ENCODE measurements around the gene ERBB3. TPM values are rescaled to one million over a fixed set of nuclear protein-coding genes. Genes with fewer than 3 reads are reported as not detected.
"Not testable (repeated sequence)": the region's sequence is repeated elsewhere in the genome, so short reads cannot be mapped to it uniquely, and the experiment has no call there.

The ERBB3 gene
- 1 to 10 TPM; 2.3 to 2.5 TPM for total RNA-seq

GRCh38 chr12:56079723-56080555 is at the start of gene ERBB3:
ERBB3 (plus strand) TSS chr12:56080165; CDS start chr12:56080301, 136 bp downstream.
- ChIA-PET POLR2A (interaction anchor here (0.6 to 4.5 kb wide), 5 partner anchors 16 to 384 kb away, joined by 3 to 36 read pairs (median 3); partner anchors contain the start of genes PA2G4 and RPL41), CTCF (interaction anchor here (0.7 to 7.3 kb wide), 12 partner anchors 10 to 106 kb away, joined by 3 to 60 read pairs (median 4); partner anchors contain the start of genes ESYT1, PA2G4, RAB5B and ZC3H10)
- no peaks in the 10 kb centered on the region for H3K9me3 Mint-ChIP-seq
- H3K27ac Mint-ChIP-seq: no peak within 1 kb of the TSS
- no peaks in the 10 kb centered on the region for H3K36me3 Mint-ChIP-seq (ENCODE audit: low read depth)
- peak within 1 kb of the TSS; percentile 74 for H3K4me3 Mint-ChIP-seq
- peaks cover 33% of the 10 kb centered on the region for H3K27me3 Mint-ChIP-seq
- DNase-seq: peak; percentile 73
- H3K4me1 Mint-ChIP-seq: peaks cover 15% of the 10 kb centered on the region

GRCh38 chr12:56031987-56032386 is 48.0 kb upstream of the ERBB3 start:
- peaks cover 51% of the 10 kb centered on the region for H3K4me1 Mint-ChIP-seq
- DNase-seq: no peak
- H3K27me3 Mint-ChIP-seq: no peaks in the 10 kb centered on the region
- ChIA-PET POLR2A (interaction anchor here (0.5 to 1.0 kb wide), 3 partner anchors 10 to 78 kb away, joined by 3 to 4 read pairs (median 3); no protein-coding TSS in a partner anchor), CTCF (interaction anchor here (1.8 kb wide), 1 partner anchor 34 kb away, joined by 4 read pairs; the partner anchor contains the start of gene SUOX)
- no peaks in the 10 kb centered on the region for H3K9me3 Mint-ChIP-seq
- peak overlapping the region; percentile 9 for H3K27ac Mint-ChIP-seq
- H3K36me3 Mint-ChIP-seq (ENCODE audit: low read depth): peaks cover 73% of the 10 kb centered on the region
- no peak overlapping the region for H3K4me3 Mint-ChIP-seq

GRCh38 chr12:56034586-56035332 is 45.2 kb upstream of the ERBB3 start:
- POLR2A ChIA-PET: no interaction called here
- no peak for DNase-seq
- Mint-ChIP-seq H3K4me3 (no peak overlapping the region), H3K27me3 (no peaks in the 10 kb centered on the region), H3K27ac (no peak overlapping the region), H3K9me3 (no peaks in the 10 kb centered on the region), H3K36me3 (ENCODE audit: low read depth) (peaks cover 61% of the 10 kb centered on the region), H3K4me1 (peaks cover 48% of the 10 kb centered on the region)
- CTCF ChIA-PET: interaction anchor here (2.3 kb wide), 1 partner anchor 39 kb away, joined by 8 read pairs; no protein-coding TSS in a partner anchor

GRCh38 chr12:56037161-56037560 is 42.8 kb upstream of the ERBB3 start:
- Mint-ChIP-seq H3K27ac (peak overlapping the region; percentile 47), H3K36me3 (ENCODE audit: low read depth) (peaks cover 50% of the 10 kb centered on the region), H3K4me1 (peaks cover 54% of the 10 kb centered on the region), H3K4me3 (no peak overlapping the region), H3K27me3 (no peaks in the 10 kb centered on the region), H3K9me3 (no peaks in the 10 kb centered on the region)
- DNase-seq: no peak
- ChIA-PET CTCF (interaction anchor here (1.4 to 5.1 kb wide), 3 partner anchors 9 to 299 kb away, joined by 5 to 61 read pairs (median 35); partner anchors contain the start of gene SUOX), POLR2A (interaction anchor here (0.6 to 2.2 kb wide), 4 partner anchors 16 to 79 kb away, joined by 3 to 10 read pairs (median 3); partner anchors contain the start of gene IKZF4)

- H3K27ac Mint-ChIP-seq: peak overlapping the region; percentile 52
- ChIA-PET POLR2A (interaction anchor here (0.6 to 2.2 kb wide), 5 partner anchors 17 to 80 kb away, joined by 3 to 10 read pairs (median 3); partner anchors contain the start of genes IKZF4 and ZC3H10), CTCF (interaction anchor here (1.4 to 5.1 kb wide), 3 partner anchors 10 to 300 kb away, joined by 5 to 61 read pairs (median 35); partner anchors contain the start of gene SUOX)
- DNase-seq: no peak
- peaks cover 50% of the 10 kb centered on the region for H3K36me3 Mint-ChIP-seq (ENCODE audit: low read depth)
- peaks cover 55% of the 10 kb centered on the region for H3K4me1 Mint-ChIP-seq
- no peaks in the 10 kb centered on the region for H3K9me3 Mint-ChIP-seq
- no peaks in the 10 kb centered on the region for H3K27me3 Mint-ChIP-seq
- H3K4me3 Mint-ChIP-seq: no peak overlapping the region
These were observed 41.8 kb upstream of the ERBB3 start for GRCh38 chr12:56038022-56038655.

GRCh38 chr12:56040151-56040550 is 39.8 kb upstream of the ERBB3 start:
- H3K9me3 Mint-ChIP-seq: no peaks in the 10 kb centered on the region
- peaks cover 58% of the 10 kb centered on the region for H3K36me3 Mint-ChIP-seq (ENCODE audit: low read depth)
- POLR2A ChIA-PET: interaction anchor here (0.7 to 3.0 kb wide), 12 partner anchors 20 to 301 kb away, joined by 3 to 11 read pairs (median 3); partner anchors contain the start of genes MYL6, PA2G4, PYM1 and RAB5B
- H3K27ac Mint-ChIP-seq: peak overlapping the region; percentile 50
- H3K4me3 Mint-ChIP-seq: peak overlapping the region; percentile 100
- H3K4me1 Mint-ChIP-seq: peaks cover 60% of the 10 kb centered on the region
- CTCF ChIA-PET: interaction anchor here (0.6 to 5.1 kb wide), 18 partner anchors 12 to 321 kb away, joined by 3 to 61 read pairs (median 4); partner anchors contain the start of genes DGKA, PA2G4, RAB5B and RNF41
- H3K27me3 Mint-ChIP-seq: no peaks in the 10 kb centered on the region
- DNase-seq: no peak

GRCh38 chr12:56040963-56041551 is 38.9 kb upstream of the ERBB3 start:
- Mint-ChIP-seq H3K4me1 (peaks cover 57% of the 10 kb centered on the region), H3K27me3 (no peaks in the 10 kb centered on the region), H3K9me3 (no peaks in the 10 kb centered on the region), H3K4me3 (peak overlapping the region; percentile 100), H3K27ac (peak overlapping the region; percentile 99), H3K36me3 (ENCODE audit: low read depth) (peaks cover 53% of the 10 kb centered on the region)
- ChIA-PET CTCF (interaction anchor here (0.6 to 5.1 kb wide), 15 partner anchors 13 to 322 kb away, joined by 3 to 61 read pairs (median 5); partner anchors contain the start of genes IKZF4, PA2G4, RAB5B and RNF41), POLR2A (interaction anchor here (0.7 to 3.0 kb wide), 13 partner anchors 12 to 302 kb away, joined by 3 to 11 read pairs (median 4); partner anchors contain the start of genes MYL6, PA2G4, PYM1 and RAB5B)
- DNase-seq: no peak

- H3K9me3 Mint-ChIP-seq: no peaks in the 10 kb centered on the region
These were observed 38.2 kb upstream of the ERBB3 start, which contains the start of gene RPS26 for GRCh38 chr12:56041552-56042429. RPS26 (plus strand) TSS chr12:56041918; CDS start chr12:56042167, 249 bp downstream.

GRCh38 chr12:56042430-56042813 is 37.5 kb upstream of the ERBB3 start:
- peak overlapping the region; percentile 99 for H3K27ac Mint-ChIP-seq
- DNase-seq, CTCF ChIA-PET, H3K27me3 Mint-ChIP-seq, POLR2A ChIA-PET, H3K9me3 Mint-ChIP-seq: not testable (repeated sequence)
- peak overlapping the region; percentile 100 for H3K4me3 Mint-ChIP-seq
- H3K4me1 Mint-ChIP-seq: peaks cover 57% of the 10 kb centered on the region
- H3K36me3 Mint-ChIP-seq (ENCODE audit: low read depth): peaks cover 41% of the 10 kb centered on the region

More at GRCh38 chr12:56041552-56042429, 38.2 kb upstream of the ERBB3 start, which contains the start of gene RPS26:
- peak within 1 kb of the TSS; percentile 99 for H3K27ac Mint-ChIP-seq
- H3K27me3 Mint-ChIP-seq: no peaks in the 10 kb centered on the region
- ChIA-PET CTCF (interaction anchor here (0.8 to 5.1 kb wide), 6 partner anchors 14 to 303 kb away, joined by 3 to 61 read pairs (median 13); partner anchors contain the start of gene SUOX), POLR2A (interaction anchor here (0.7 to 3.0 kb wide), 7 partner anchors 35 to 303 kb away, joined by 4 to 11 read pairs (median 5); partner anchors contain the start of genes PA2G4 and RAB5B)
- peak within 1 kb of the TSS; percentile 100 for H3K4me3 Mint-ChIP-seq
- H3K4me1 Mint-ChIP-seq: peaks cover 60% of the 10 kb centered on the region
- DNase-seq: peak; percentile 94
- peaks cover 47% of the 10 kb centered on the region for H3K36me3 Mint-ChIP-seq (ENCODE audit: low read depth)

- ChIA-PET POLR2A (interaction anchor here (5.5 kb wide), 1 partner anchor 74 kb away, joined by 61 read pairs; the partner anchor contains the start of genes RPL41 and ZC3H10), CTCF (no interaction called here)
- Mint-ChIP-seq H3K27ac (peak overlapping the region; percentile 99), H3K36me3 (ENCODE audit: low read depth) (peaks cover 37% of the 10 kb centered on the region), H3K4me3 (peak overlapping the region; percentile 100), H3K9me3 (no peaks in the 10 kb centered on the region), H3K4me1 (peaks cover 53% of the 10 kb centered on the region), H3K27me3 (no peaks in the 10 kb centered on the region)
- DNase-seq: no peak
These were observed 37.1 kb upstream of the ERBB3 start for GRCh38 chr12:56042843-56043242.
